ENCODE data around the gene F2R.

GRCh38 chr5:76703707-76704106, 12.2 kb upstream of the F2R start:
- TF ChIP-seq CTCF (IDR thresholded peaks at IDR 0.05 in 4 of 5, conservative IDR thresholded peaks at IDR 0.05 in 1 of 5), result no peak
- TF ChIP-seq POLR2A (IDR thresholded peaks at IDR 0.05), result no peak

All from gastrocnemius medialis (tissue), 4 donors.